IMR-90 (cell line): ENCODE results near the gene PFAS. TPM values are rescaled to one million over a fixed set of nuclear protein-coding genes. Genes with fewer than 3 reads are reported as not detected.

Experiments used
- ATAC-seq: fragments of 200-7000 bp; cut with Tn5 transposase; 2 replicates; pipeline ENCODE4 v1.9.1; 2020; ENCODE audit warnings: low read depth, mild to moderate bottlenecking, moderate library complexity
- BruUV-seq: library from RNA; stranded (reverse); fragments of 400-500 nt; replicated peaks from 2 replicates; lab custom pipeline; 2021; lab: Mats Ljungman, UMichigan
- CTCF ChIA-PET: fragments of 300-600 bp; formaldehyde crosslinking; extraction: SDS; loops from one replicate; lab custom pipeline; 2021; ENCODE audit warnings: antibody characterized with exemption; lab: Yijun Ruan, JAX
- POLR2A ChIA-PET: fragments of 300-600 bp; sonication (Branson Sonifier 250); formaldehyde crosslinking; loops from one replicate; lab custom pipeline; 2022; ENCODE audit warnings: antibody characterized with exemption; ENCODE audit not compliant: unreplicated experiment; lab: Charles Lee
- DNase-seq: peaks from one replicate; pipeline ENCODE4 v3.0.0; 2013
- H2AFZ ChIP-seq: replicated peaks from 2 replicates; pipeline ENCODE3; 2013; ENCODE audit warnings: low read length, mild to moderate bottlenecking; ENCODE audit not compliant: poor library complexity
- H2AK5ac ChIP-seq: 2 replicates; pipeline ENCODE4 v1.6.1; 2013; ENCODE audit warnings: low read depth, low read length, inconsistent platforms
- H2AK9ac ChIP-seq: replicated peaks from 2 replicates; pipeline ENCODE3; 2013; ENCODE audit warnings: mild to moderate bottlenecking, low read depth, low read length, moderate library complexity; ENCODE audit not compliant: poor library complexity
- H2BK120ac ChIP-seq: 2 replicates; pipeline ENCODE4 v1.6.1; 2013; ENCODE audit warnings: low read depth, low read length, inconsistent platforms
- H2BK15ac ChIP-seq: 3 replicates; pipeline ENCODE4 v1.6.1; 2013; ENCODE audit warnings: low read depth, low read length, inconsistent platforms
- H2BK20ac ChIP-seq: 2 replicates; pipeline ENCODE4 v1.6.1; 2013; ENCODE audit warnings: low read depth, mild to moderate bottlenecking, inconsistent platforms, low read length, moderate library complexity
- H2BK5ac ChIP-seq: 2 replicates; pipeline ENCODE4 v1.6.1; 2013; ENCODE audit warnings: mild to moderate bottlenecking, low read depth, low read length, inconsistent platforms; ENCODE audit not compliant: poor library complexity, severe bottlenecking
- H3K14ac ChIP-seq: replicated peaks from 2 replicates; pipeline ENCODE4 v1.6.1; 2013; ENCODE audit warnings: low read depth, low read length, inconsistent platforms
- H3K18ac ChIP-seq: 2 replicates; pipeline ENCODE4 v1.6.1; 2013; ENCODE audit warnings: low read depth, low read length, control low read depth
- H3K23ac ChIP-seq: 2 replicates; pipeline ENCODE4 v1.6.1; 2013; ENCODE audit warnings: low read depth, low read length, inconsistent platforms
- H3K27ac ChIP-seq: 2 replicates; pipeline ENCODE4 v1.5.1; 2013; ENCODE audit warnings: mild to moderate bottlenecking, control low read depth, low read length; ENCODE audit not compliant: insufficient read depth
- H3K27me3 ChIP-seq: 2 replicates; pipeline ENCODE4 v1.6.1; 2013; ENCODE audit warnings: low read length; ENCODE audit not compliant: control insufficient read depth, insufficient read depth
- H3K36me3 ChIP-seq: 2 replicates; pipeline ENCODE4 v1.6.1; 2013; ENCODE audit warnings: low read length, mixed read lengths; ENCODE audit not compliant: control insufficient read depth, insufficient read depth
- H3K4ac ChIP-seq: 2 replicates; pipeline ENCODE4 v1.6.1; 2013; ENCODE audit warnings: low read depth, low read length, inconsistent platforms
- H3K4me1 ChIP-seq: 2 replicates; pipeline ENCODE4 v1.6.1; 2013; ENCODE audit warnings: low read length, mixed read lengths; ENCODE audit not compliant: control insufficient read depth, insufficient read depth
- H3K4me2 ChIP-seq: 2 replicates; pipeline ENCODE4 v1.6.1; 2013; ENCODE audit warnings: low read depth, mild to moderate bottlenecking, control low read depth, low read length, moderate library complexity
- H3K4me3 ChIP-seq: 2 replicates; pipeline ENCODE4 v1.5.1; 2013; ENCODE audit warnings: low read depth, mild to moderate bottlenecking, control low read depth, low read length, moderate library complexity; ENCODE audit not compliant: insufficient read depth
- H3K56ac ChIP-seq: 2 replicates; pipeline ENCODE4 v1.6.1; 2013; ENCODE audit warnings: low read length, inconsistent platforms; ENCODE audit not compliant: insufficient read depth; ENCODE audit errors: extremely low read depth
- H3K79me1 ChIP-seq, 2 experiments: 2 replicates each; pipeline ENCODE4 v1.6.1; 2013; ENCODE audit warnings: low read length in 2 of 2, inconsistent platforms in 1 of 2, low read depth in 1 of 2
- H3K9ac ChIP-seq: 2 replicates; pipeline ENCODE4 v1.6.1; 2013; ENCODE audit warnings: low read depth, low read length, control low read depth
- H3K9me1 ChIP-seq: 2 replicates; pipeline ENCODE4 v1.6.1; 2013; ENCODE audit warnings: low read length, inconsistent platforms; ENCODE audit not compliant: insufficient read depth
- H3K9me3 ChIP-seq: 2 replicates; pipeline ENCODE4 v1.6.1; 2013; ENCODE audit warnings: low read length; ENCODE audit not compliant: control insufficient read depth, insufficient read depth
- H4K20me1 ChIP-seq: 2 replicates; pipeline ENCODE4 v1.6.1; 2013; ENCODE audit warnings: low read length, inconsistent platforms; ENCODE audit not compliant: insufficient read depth
- H4K5ac ChIP-seq: 2 replicates; pipeline ENCODE4 v1.6.1; 2013; ENCODE audit warnings: mild to moderate bottlenecking, low read depth, low read length, control low read depth
- H4K8ac ChIP-seq, 2 experiments: 2 replicates each; pipeline ENCODE4 v1.6.1; 2013; ENCODE audit warnings: low read depth in 2 of 2, low read length in 2 of 2, control low read depth in 1 of 2, inconsistent platforms in 1 of 2
- H4K91ac ChIP-seq: 2 replicates; pipeline ENCODE4 v1.6.1; 2013; ENCODE audit warnings: low read depth, low read length, inconsistent platforms; ENCODE audit not compliant: insufficient read depth
- CEBPB ChIP-seq: IDR thresholded peaks from 2 replicates; pipeline ENCODE4 v1.6.1; 2012; ENCODE audit warnings: low read depth, low read length, improper control_type of control experiment
- CHD1 ChIP-seq: IDR thresholded peaks from 2 replicates; pipeline ENCODE4 v1.6.1; 2012; ENCODE audit warnings: low read depth, low read length, improper control_type of control experiment
- CTCF ChIP-seq: conservative IDR thresholded peaks from 2 replicates; pipeline ENCODE4 v1.5.1; 2012; ENCODE audit warnings: mild to moderate bottlenecking, low read depth, low read length, improper control_type of control experiment
- FOS ChIP-seq: fragments of 150-350 bp; IDR thresholded peaks from 2 replicates; pipeline ENCODE4 v1.6.1; 2016; ENCODE audit warnings: low read depth, low read length
- MAFK ChIP-seq: IDR thresholded peaks from 2 replicates; pipeline ENCODE4 v1.6.1; 2012; ENCODE audit warnings: low read depth, low read length, improper control_type of control experiment
- MAZ ChIP-seq: IDR thresholded peaks from 2 replicates; pipeline ENCODE4 v1.6.1; 2012; ENCODE audit warnings: low read depth, mild to moderate bottlenecking, low read length, improper control_type of control experiment, moderate library complexity, borderline replicate concordance
- MXI1 ChIP-seq: IDR thresholded peaks from 2 replicates; pipeline ENCODE4 v1.6.1; 2012; ENCODE audit warnings: low read depth, mild to moderate bottlenecking, low read length, moderate library complexity, borderline replicate concordance
- NFE2L2 ChIP-seq: fragments of 150-350 bp; IDR thresholded peaks from 2 replicates; pipeline ENCODE4 v1.6.1; 2016; ENCODE audit warnings: low read depth, mild to moderate bottlenecking, low read length
- POLR2A ChIP-seq: IDR thresholded peaks from 2 replicates; pipeline ENCODE4 v1.6.1; 2012; ENCODE audit warnings: mild to moderate bottlenecking, low read depth, low read length
- RAD21 ChIP-seq: IDR thresholded peaks from 2 replicates; pipeline ENCODE4 v1.6.1; 2012; ENCODE audit warnings: low read length, improper control_type of control experiment
- RCOR1 ChIP-seq: IDR thresholded peaks from 2 replicates; pipeline ENCODE4 v1.6.1; 2012; ENCODE audit warnings: mild to moderate bottlenecking, low read length, improper control_type of control experiment; ENCODE audit not compliant: insufficient replicate concordance
- SMC3 ChIP-seq: fragments of 150-350 bp; IDR thresholded peaks from 2 replicates; pipeline ENCODE4 v1.6.1; 2016; ENCODE audit warnings: low read depth, mild to moderate bottlenecking, antibody characterized with exemption, low read length, moderate library complexity
- USF2 ChIP-seq: fragments of 150-350 bp; IDR thresholded peaks from 2 replicates; pipeline ENCODE4 v1.6.1; 2017; ENCODE audit warnings: mild to moderate bottlenecking, antibody characterized with exemption, low read length, low read depth
- WGBS, 2 experiments: methylation state at CpG; one replicate each; pipeline versions ENCODE4 v1.1.5 to v1.1.7; 2013; ENCODE audit warnings: missing lambda C conversion rate in 2 of 2; ENCODE audit not compliant: insufficient read length in 1 of 2; ENCODE audit errors: extremely low coverage in 2 of 2; 5-methylcytosine and 5-hydroxymethylcytosine counted together
- dilution Hi-C: fragments of 300-500 bp; cut with HindIII; formaldehyde crosslinking; loops from one replicate; pipeline ENCODE4 v1.14.3; 2018; ENCODE audit warnings: low sequenced_read_pairs; ENCODE audit not compliant: unreplicated experiment
- in situ Hi-C: fragments of 300-500 bp; cut with MboI; formaldehyde crosslinking; loops from 3 replicates; pipeline ENCODE4 v1.14.3; 2019; ENCODE audit warnings: low sequenced_read_pairs, inconsistent platforms, mixed read lengths
- intact Hi-C: fragments of 100-400 bp; cut with micrococcal nuclease; formaldehyde crosslinking; loops from 2 replicates; pipeline ENCODE4 v1.10.0; 2022
- polyA plus RNA-seq, 3 experiments: library from polyadenylated mRNA; depleted of rRNA; stranded (reverse); fragments of >200 nt; gene quantifications; 2 replicates each; pipeline ENCODE4 v1.2.3, GENCODE V29; 2012; ENCODE audit warnings: low replicate concordance in 1 of 3
- total RNA-seq: library from RNA; depleted of rRNA; stranded (reverse); fragments of >200 nt; gene quantifications from 2 replicates; pipeline ENCODE4 v1.2.3, GENCODE V29; 2012

The PFAS gene
- total and polyA plus RNA-seq, 2 of the 4 experiments (the other 2 are of a cell fraction) = 20.7 to 26.2 TPM

GRCh38 chr17:8227238-8227581, 21.9 kb upstream of the PFAS start:
- Histone ChIP-seq H3K4me1 (peaks cover 9% of the 10 kb centered on the region), H2BK120ac (no peak overlapping the region), H4K91ac (no peak overlapping the region), H3K9ac (no peak overlapping the region; the same call in 1 of the 2 replicates), H4K8ac (peak overlapping the region in 1 of 2 experiments; percentile 82; a peak in 2 of 4 replicates), H4K5ac (0 out of 2 replicates have a peak overlapping the region, but pooled peaks have one; percentile 3), H3K23ac (no peak overlapping the region), H3K27me3 (no peaks in the 10 kb centered on the region), H3K14ac (peak overlapping the region; percentile 77), H2BK20ac (no peak overlapping the region), H2BK5ac (no peak overlapping the region), H2BK15ac (no peak overlapping the region), H3K9me1 (peaks cover 11% of the 10 kb centered on the region), H3K4ac (no peak overlapping the region; the same call in 1 of the 2 replicates), H2AK5ac (peak overlapping the region; percentile 48), H3K4me2 (peak overlapping the region; percentile 83), H3K9me3 (no peaks in the 10 kb centered on the region), H3K4me3 (peak overlapping the region; percentile 43; the same call in 1 of the 2 replicates), H2AFZ (no peak overlapping the region), H3K18ac (no peak overlapping the region), H2AK9ac (peak overlapping the region; percentile 78), H3K79me1 (peaks cover 0 to 8% of the 10 kb centered on the region in 2 experiments; a peak in 1 of 4 replicates), H3K56ac (no peak overlapping the region), H4K20me1 (peaks cover 20% of the 10 kb centered on the region), H3K27ac (no peak overlapping the region), H3K36me3 (peaks cover 32% of the 10 kb centered on the region)
- WGBS, 2 experiments = no CpG with 5 or more reads among the region's 4 CpGs
- no peak for TF ChIP-seq SMC3
- TF ChIP-seq CTCF = no peak
- TF ChIP-seq FOS = no peak
- no peak for TF ChIP-seq MAZ
- TF ChIP-seq RAD21 = no peak
- no peak for TF ChIP-seq MXI1
- TF ChIP-seq NFE2L2 = no peak
- TF ChIP-seq RCOR1 = no peak
- TF ChIP-seq CEBPB = no peak
- no peak for TF ChIP-seq CHD1
- TF ChIP-seq MAFK = no peak
- no peak for TF ChIP-seq POLR2A
- TF ChIP-seq USF2 = no peak
- in situ Hi-C loops = no loop called here
- BruUV-seq = no TSS peak
- dilution Hi-C loops = loop anchor here (25.0 kb wide), 1 partner anchor 115 kb away; the partner anchor contains the start of genes ALOXE3 and HES7
- ATAC-seq (no peak), DNase-seq (no peak)
- ChIA-PET POLR2A (interaction anchor here (0.5 kb wide), 1 partner anchor 137 kb away, joined by 3 read pairs; no protein-coding TSS in a partner anchor), CTCF (no interaction called here)
- intact Hi-C loops = no loop called here
